Lung (tissue), 12 donors: ENCODE measurements around the gene APPL2. TPM values are rescaled to one million over a fixed set of nuclear protein-coding genes. Genes with fewer than 3 reads are reported as not detected.

ENCODE experiments used
- ATAC-seq: fragments of 200-7000 bp; cut with Tn5 transposase; one replicate; pipeline ENCODE4 v1.9.1; 2020; ENCODE audit warnings: moderate number of reproducible peaks; ENCODE audit not compliant: insufficient read depth, low FRiP score
- DNase-seq, 3 donors: peaks; one replicate each; pipeline ENCODE4 v3.0.0-alpha.2; 2013 to 2017
- H3K27ac ChIP-seq, 2 donors: one replicate each; pipeline ENCODE4 v1.5.1; 2013; ENCODE audit warnings: mild to moderate bottlenecking in 2 of 2, moderate library complexity in 2 of 2, control low read depth in 1 of 2, inconsistent platforms in 1 of 2, low read depth in 1 of 2, low read length in 1 of 2
- H3K27me3 ChIP-seq, 3 donors: one replicate each; pipeline ENCODE4 v1.5.1; 2013; ENCODE audit warnings: low read length in 2 of 3; ENCODE audit not compliant: control insufficient read depth in 3 of 3, insufficient read depth in 3 of 3
- H3K36me3 ChIP-seq, 4 donors: one replicate each; pipeline ENCODE4 v1.5.1; 2013; ENCODE audit warnings: low read length in 4 of 4, mild to moderate bottlenecking in 1 of 4, moderate library complexity in 1 of 4; ENCODE audit not compliant: control insufficient read depth in 4 of 4, insufficient read depth in 4 of 4
- H3K4me1 ChIP-seq, 5 donors: one replicate each; pipeline ENCODE4 v1.5.1; 2013; ENCODE audit warnings: low read length in 5 of 5, mild to moderate bottlenecking in 2 of 5, moderate library complexity in 1 of 5; ENCODE audit not compliant: control insufficient read depth in 5 of 5, insufficient read depth in 5 of 5
- H3K4me3 ChIP-seq: one replicate; pipeline ENCODE4 v1.5.1; 2013; ENCODE audit warnings: mild to moderate bottlenecking, control low read depth, moderate library complexity
- H3K9ac ChIP-seq, 2 donors: one replicate each; pipeline ENCODE4 v1.5.1; 2013; ENCODE audit warnings: low read length in 2 of 2, control low read depth in 1 of 2; ENCODE audit not compliant: insufficient read depth in 1 of 2
- H3K9me3 ChIP-seq, 4 donors: one replicate each; pipeline ENCODE4 v1.5.1; 2013; ENCODE audit warnings: low read length in 3 of 4, mild to moderate bottlenecking in 1 of 4, moderate library complexity in 1 of 4; ENCODE audit not compliant: control insufficient read depth in 4 of 4, insufficient read depth in 3 of 4
- WGBS, 2 donors: extraction: QIAGEN DNeasy Blood & Tissue Kit; methylation state at CpG; one replicate each; pipeline ENCODE4 v1.1.7; 2013; 5-methylcytosine and 5-hydroxymethylcytosine counted together
- polyA plus RNA-seq, 2 donors: library from polyadenylated mRNA; stranded (reverse); fragments of 200-250 nt; gene quantifications; one replicate each; pipeline ENCODE4 v1.2.1, GENCODE V29; 2013
- total RNA-seq, 2 donors: library from RNA; depleted of rRNA in 1 of 2; stranded (reverse); fragments of >200 nt in 1 of 2; gene quantifications; one replicate each; pipeline ENCODE4 v1.2.1, GENCODE V29; 2014 to 2021
- TF ChIP-seq, protein P1 (sequence below): IDR thresholded peaks from 2 replicates; pipeline ENCODE4 v1.5.1; 2012; ENCODE audit warnings: mild to moderate bottlenecking; ENCODE audit errors: control extremely low read depth, extremely low read depth
- donor health status: control.
- donor health status: control.
- donor health status: Bipolar disorder and iron deficiency.
- donor health status: healthy.
- donor health status: DM: yes; HTN: yes; CAD: no.

APPL2 gene
- total and polyA plus RNA-seq, 4 donors: 11.8 to 89.5 (median 26.5) TPM

DNA sequence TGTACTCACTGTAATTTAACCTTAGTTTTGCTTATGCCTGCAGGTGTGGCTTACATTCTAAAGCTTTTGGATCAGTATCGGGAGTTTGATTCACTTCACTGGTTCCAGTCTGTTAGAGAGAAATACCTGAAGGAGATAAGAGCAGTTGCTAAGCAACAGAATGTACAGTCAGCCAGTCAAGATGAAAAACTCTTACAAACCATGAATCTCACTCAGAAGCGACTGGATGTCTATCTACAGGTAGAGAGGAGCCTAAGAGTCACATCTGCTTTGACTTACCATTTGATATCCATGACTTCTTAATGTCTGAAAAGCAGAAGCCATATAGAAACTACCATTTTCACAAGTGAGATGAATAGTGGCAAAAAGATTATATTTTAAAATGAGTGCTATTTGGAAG lies 71.9 kb downstream of the APPL2 start:
- ATAC-seq: no peak
- Histone ChIP-seq H3K36me3 (peaks cover 16 to 34% (median 20%) of the 10 kb centered on the region in 4 donors), H3K9ac (no peak overlapping the region), H3K9me3 (no peaks in the 10 kb centered on the region), H3K27ac (no peak overlapping the region), H3K4me3 (no peak overlapping the region), H3K4me1 (no peaks in the 10 kb centered on the region), H3K27me3 (no peaks in the 10 kb centered on the region)
- TF ChIP-seq, protein P1, sequence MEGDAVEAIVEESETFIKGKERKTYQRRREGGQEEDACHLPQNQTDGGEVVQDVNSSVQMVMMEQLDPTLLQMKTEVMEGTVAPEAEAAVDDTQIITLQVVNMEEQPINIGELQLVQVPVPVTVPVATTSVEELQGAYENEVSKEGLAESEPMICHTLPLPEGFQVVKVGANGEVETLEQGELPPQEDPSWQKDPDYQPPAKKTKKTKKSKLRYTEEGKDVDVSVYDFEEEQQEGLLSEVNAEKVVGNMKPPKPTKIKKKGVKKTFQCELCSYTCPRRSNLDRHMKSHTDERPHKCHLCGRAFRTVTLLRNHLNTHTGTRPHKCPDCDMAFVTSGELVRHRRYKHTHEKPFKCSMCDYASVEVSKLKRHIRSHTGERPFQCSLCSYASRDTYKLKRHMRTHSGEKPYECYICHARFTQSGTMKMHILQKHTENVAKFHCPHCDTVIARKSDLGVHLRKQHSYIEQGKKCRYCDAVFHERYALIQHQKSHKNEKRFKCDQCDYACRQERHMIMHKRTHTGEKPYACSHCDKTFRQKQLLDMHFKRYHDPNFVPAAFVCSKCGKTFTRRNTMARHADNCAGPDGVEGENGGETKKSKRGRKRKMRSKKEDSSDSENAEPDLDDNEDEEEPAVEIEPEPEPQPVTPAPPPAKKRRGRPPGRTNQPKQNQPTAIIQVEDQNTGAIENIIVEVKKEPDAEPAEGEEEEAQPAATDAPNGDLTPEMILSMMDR: no peak
- WGBS, 2 donors: 79 to 91% methylated on average over 2 of the region's 2 CpGs
- DNase-seq: no peak

DNA sequence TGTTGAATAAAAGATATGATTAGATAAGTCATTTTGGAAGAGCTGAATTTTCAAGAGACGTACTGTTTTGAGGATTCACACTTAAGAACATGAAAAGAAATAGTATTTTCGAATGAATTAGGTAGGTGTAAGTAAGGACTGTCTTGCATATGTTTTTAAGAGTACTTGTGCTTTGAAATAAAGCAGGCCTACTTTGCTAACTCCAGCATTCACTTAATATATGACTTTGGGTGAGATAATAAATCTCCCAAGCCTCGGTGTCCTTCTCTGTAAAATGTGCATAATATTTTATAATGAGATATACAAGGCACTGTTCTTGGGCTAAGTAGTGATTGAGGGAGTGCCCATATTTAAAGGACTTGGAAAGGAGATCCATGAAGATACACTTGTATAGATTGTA lies 73.8 kb downstream of the APPL2 start:
- H3K27me3 ChIP-seq: no peaks in the 10 kb centered on the region
- no peak for ATAC-seq
- no peak overlapping the region for H3K9ac ChIP-seq
- no peaks in the 10 kb centered on the region for H3K9me3 ChIP-seq
- H3K36me3 ChIP-seq: peaks cover 18 to 45% (median 28%) of the 10 kb centered on the region in 4 donors
- no peak for DNase-seq
- 97 to 99% methylated on average over 3 of the region's 3 CpGs for WGBS, 2 donors
- H3K4me3 ChIP-seq: no peak overlapping the region
- TF ChIP-seq, protein P1: no peak
- H3K4me1 ChIP-seq: no peaks in the 10 kb centered on the region
- H3K27ac ChIP-seq: no peak overlapping the region

DNA sequence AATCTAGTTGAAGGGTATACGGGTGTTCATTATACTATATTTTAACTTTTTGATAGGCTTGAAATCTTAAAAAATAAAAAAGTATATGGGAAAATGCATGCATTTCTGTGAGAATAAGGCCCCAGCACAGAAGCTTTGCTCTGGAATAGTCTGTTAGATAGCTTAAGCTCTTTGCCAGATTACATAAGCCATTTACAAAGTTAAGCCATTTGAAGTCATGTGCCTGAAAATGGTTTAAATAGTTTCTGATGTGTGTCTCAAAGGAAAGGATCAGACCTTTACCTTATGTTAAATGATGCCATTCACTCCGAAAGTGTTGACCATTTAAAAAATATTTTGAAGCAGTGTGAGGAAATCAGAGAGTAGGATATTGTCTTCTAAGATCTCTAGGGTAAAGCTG lies 77.1 kb downstream of the APPL2 start:
- DNase-seq (no peak), ATAC-seq (no peak)
- H3K4me1 ChIP-seq: no peaks in the 10 kb centered on the region
- peaks cover 14 to 35% (median 24%) of the 10 kb centered on the region in 4 donors for H3K36me3 ChIP-seq
- no peak overlapping the region for H3K9ac ChIP-seq
- TF ChIP-seq, protein P1: no peak
- no peaks in the 10 kb centered on the region for H3K27me3 ChIP-seq
- H3K4me3 ChIP-seq: no peak overlapping the region
- 94 to 96% methylated on average over 2 of the region's 2 CpGs for WGBS, 2 donors
- H3K27ac ChIP-seq: no peak overlapping the region
- H3K9me3 ChIP-seq: no peaks in the 10 kb centered on the region

DNA sequence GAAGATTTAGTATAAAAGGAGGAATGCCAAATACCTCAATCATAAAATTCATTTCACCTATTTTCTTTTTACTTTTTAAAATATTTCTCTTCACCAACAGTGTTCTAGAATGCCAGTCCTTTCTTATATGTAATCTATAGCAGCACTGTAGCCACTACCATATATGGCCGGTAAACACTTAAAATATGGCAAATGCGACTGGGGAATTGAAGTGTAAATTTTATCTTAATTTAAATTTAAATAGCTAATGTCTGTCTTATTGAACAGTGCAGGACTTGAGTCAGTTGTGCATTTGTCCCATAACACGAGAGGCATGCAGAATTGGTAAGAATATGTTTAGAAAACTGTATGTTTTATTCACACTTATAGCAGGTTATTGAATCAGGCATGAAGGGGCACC lies 78.4 kb downstream of the APPL2 start:
- no peak overlapping the region for H3K9ac ChIP-seq
- H3K4me1 ChIP-seq: no peaks in the 10 kb centered on the region
- DNase-seq (no peak), ATAC-seq (no peak)
- no peak overlapping the region for H3K4me3 ChIP-seq
- H3K36me3 ChIP-seq: peaks cover 9 to 46% (median 22%) of the 10 kb centered on the region in 4 donors
- no peaks in the 10 kb centered on the region for H3K27me3 ChIP-seq
- no peaks in the 10 kb centered on the region for H3K9me3 ChIP-seq
- H3K27ac ChIP-seq: no peak overlapping the region
- TF ChIP-seq, protein P1: no peak
- 96 to 97% methylated on average over 3 of the region's 3 CpGs for WGBS, 2 donors
